ENCODE results near the gene DNAH14. TPM values are rescaled to one million over a fixed set of nuclear protein-coding genes. Genes with fewer than 3 reads are reported as not detected.

The DNAH14 gene
- total and polyA plus RNA-seq, 2 experiments from 2014 or later: 14.7 to 46.1 TPM

DNA sequence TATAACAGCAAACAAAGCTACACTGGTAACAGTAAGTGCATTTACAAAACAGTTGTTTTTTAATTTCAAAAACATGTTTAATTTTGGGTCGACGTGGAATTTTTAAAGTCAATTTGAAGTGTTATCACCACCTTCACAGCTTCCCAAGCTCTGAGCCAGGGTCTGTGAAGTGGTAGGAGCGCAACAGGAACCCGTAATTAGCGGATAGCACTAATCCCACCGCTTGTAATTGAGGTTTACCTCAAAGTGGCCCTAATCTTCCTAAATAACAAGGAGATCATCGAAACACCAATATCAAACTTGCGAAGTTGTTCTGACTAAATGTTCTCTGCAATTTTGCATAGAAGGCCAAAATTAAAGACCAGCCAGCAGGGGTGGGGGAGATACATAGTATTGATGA, 479.6 kb downstream of the DNAH14 start:
- Histone ChIP-seq H3K4me3 (no peak overlapping the region), H3K9me3 (ENCODE audit: low read depth) (no peaks in the 10 kb centered on the region), H3K27me3 (no peaks in the 10 kb centered on the region), H4K20me1 (ENCODE audit: insufficient read depth, poor library complexity, severe bottlenecking) (no peaks in the 10 kb centered on the region), H3K27ac (no peak overlapping the region), H2AFZ (no peak overlapping the region), H3K79me2 (peaks cover 35% of the 10 kb centered on the region), H3K4me1 (ENCODE audit: insufficient read depth) (no peaks in the 10 kb centered on the region), H3K4me2 (no peak overlapping the region), H3K9me2 (replicated peaks; ENCODE audit: insufficient read depth) (no peaks in the 10 kb centered on the region), H3K36me3 (replicated peaks; ENCODE audit: insufficient read depth, low read depth) (no peaks in the 10 kb centered on the region)
- 61% methylated on average over 8 of the region's 8 CpGs for WGBS (ENCODE audit: low lambda C conversion rate, missing lambda C conversion rate)
- no peak for TF ChIP-seq EZH2phosphoT487 (IDR thresholded peaks at IDR 0.05; ENCODE audit: low read depth, severe bottlenecking, unreplicated experiment)
- no peak for TF ChIP-seq EZH2 (IDR thresholded peaks at IDR 0.05; ENCODE audit: borderline replicate concordance)
- TF ChIP-seq, protein P1, sequence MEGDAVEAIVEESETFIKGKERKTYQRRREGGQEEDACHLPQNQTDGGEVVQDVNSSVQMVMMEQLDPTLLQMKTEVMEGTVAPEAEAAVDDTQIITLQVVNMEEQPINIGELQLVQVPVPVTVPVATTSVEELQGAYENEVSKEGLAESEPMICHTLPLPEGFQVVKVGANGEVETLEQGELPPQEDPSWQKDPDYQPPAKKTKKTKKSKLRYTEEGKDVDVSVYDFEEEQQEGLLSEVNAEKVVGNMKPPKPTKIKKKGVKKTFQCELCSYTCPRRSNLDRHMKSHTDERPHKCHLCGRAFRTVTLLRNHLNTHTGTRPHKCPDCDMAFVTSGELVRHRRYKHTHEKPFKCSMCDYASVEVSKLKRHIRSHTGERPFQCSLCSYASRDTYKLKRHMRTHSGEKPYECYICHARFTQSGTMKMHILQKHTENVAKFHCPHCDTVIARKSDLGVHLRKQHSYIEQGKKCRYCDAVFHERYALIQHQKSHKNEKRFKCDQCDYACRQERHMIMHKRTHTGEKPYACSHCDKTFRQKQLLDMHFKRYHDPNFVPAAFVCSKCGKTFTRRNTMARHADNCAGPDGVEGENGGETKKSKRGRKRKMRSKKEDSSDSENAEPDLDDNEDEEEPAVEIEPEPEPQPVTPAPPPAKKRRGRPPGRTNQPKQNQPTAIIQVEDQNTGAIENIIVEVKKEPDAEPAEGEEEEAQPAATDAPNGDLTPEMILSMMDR (IDR thresholded peaks at IDR 0.05; ENCODE audit: poor library complexity): no peak
- no peak for DNase-seq (ENCODE audit: low spot score)

DNA sequence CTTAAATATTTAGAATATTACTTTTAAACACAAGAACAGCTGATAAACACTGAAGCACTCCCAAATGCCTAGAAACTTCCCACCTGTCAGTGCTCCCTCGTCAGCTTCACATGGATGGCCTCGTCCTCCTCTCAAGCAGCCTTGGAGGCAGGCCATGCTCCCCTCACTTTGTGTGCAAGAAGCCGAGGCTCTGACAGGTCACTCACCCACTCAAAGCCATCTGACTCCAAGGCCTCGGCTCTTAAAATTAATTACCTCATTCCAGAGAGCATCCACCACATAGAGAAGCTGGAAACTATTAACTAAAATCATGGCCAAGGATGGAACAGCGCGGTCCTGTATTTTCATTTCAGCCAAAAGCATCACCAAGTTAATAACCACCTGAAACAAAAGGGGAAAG, 480.6 kb downstream of the DNAH14 start:
- H3K79me2 ChIP-seq: peaks cover 44% of the 10 kb centered on the region
- H3K27ac ChIP-seq: no peak overlapping the region
- H2AFZ ChIP-seq: no peak overlapping the region
- no peaks in the 10 kb centered on the region for H3K9me2 ChIP-seq (replicated peaks; ENCODE audit: insufficient read depth)
- H3K9me3 ChIP-seq (ENCODE audit: low read depth): no peaks in the 10 kb centered on the region
- DNase-seq (ENCODE audit: low spot score): no peak
- H3K4me1 ChIP-seq (ENCODE audit: insufficient read depth): no peaks in the 10 kb centered on the region
- H3K4me2 ChIP-seq: no peak overlapping the region
- no peak for TF ChIP-seq EZH2 (IDR thresholded peaks at IDR 0.05; ENCODE audit: borderline replicate concordance)
- TF ChIP-seq, protein P1 (IDR thresholded peaks at IDR 0.05; ENCODE audit: poor library complexity): no peak
- TF ChIP-seq EZH2phosphoT487 (IDR thresholded peaks at IDR 0.05; ENCODE audit: low read depth, severe bottlenecking, unreplicated experiment): no peak
- H3K27me3 ChIP-seq: no peaks in the 10 kb centered on the region
- 77% methylated on average over 6 of the region's 6 CpGs for WGBS (ENCODE audit: low lambda C conversion rate, missing lambda C conversion rate)
- H3K4me3 ChIP-seq: no peak overlapping the region
- no peaks in the 10 kb centered on the region for H4K20me1 ChIP-seq (ENCODE audit: insufficient read depth, poor library complexity, severe bottlenecking)
- H3K36me3 ChIP-seq (replicated peaks; ENCODE audit: insufficient read depth, low read depth): no peaks in the 10 kb centered on the region

DNA sequence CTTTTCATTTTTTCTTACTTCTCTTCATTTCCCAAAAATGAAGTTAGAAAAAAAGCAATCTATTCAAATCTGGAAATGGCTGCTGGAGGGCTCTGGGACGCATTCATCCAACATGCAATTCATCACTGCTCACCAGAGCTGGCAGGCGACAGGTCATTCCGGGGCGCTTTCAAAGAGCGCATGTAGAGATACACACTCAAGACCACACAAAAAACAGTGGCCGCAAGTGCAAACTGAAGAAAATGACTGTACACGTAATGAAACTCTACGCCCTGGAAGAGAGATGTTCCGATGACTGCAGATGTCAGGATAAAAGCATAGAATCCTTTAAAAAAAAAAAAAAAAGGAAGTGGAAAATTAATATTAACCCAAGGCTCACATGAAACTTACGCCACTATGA, 482.8 kb downstream of the DNAH14 start:
- WGBS (ENCODE audit: low lambda C conversion rate, missing lambda C conversion rate): 75% methylated on average over 10 of the region's 10 CpGs
- H3K27me3 ChIP-seq: no peaks in the 10 kb centered on the region
- no peak overlapping the region for H2AFZ ChIP-seq
- H3K9me2 ChIP-seq (replicated peaks; ENCODE audit: insufficient read depth): no peaks in the 10 kb centered on the region
- no peak overlapping the region for H3K27ac ChIP-seq
- H3K4me1 ChIP-seq (ENCODE audit: insufficient read depth): no peaks in the 10 kb centered on the region
- DNase-seq (ENCODE audit: low spot score): no peak
- no peaks in the 10 kb centered on the region for H3K9me3 ChIP-seq (ENCODE audit: low read depth)
- H3K36me3 ChIP-seq (replicated peaks; ENCODE audit: insufficient read depth, low read depth): no peaks in the 10 kb centered on the region
- no peaks in the 10 kb centered on the region for H4K20me1 ChIP-seq (ENCODE audit: insufficient read depth, poor library complexity, severe bottlenecking)
- TF ChIP-seq EZH2phosphoT487 (IDR thresholded peaks at IDR 0.05; ENCODE audit: low read depth, severe bottlenecking, unreplicated experiment) (no peak), EZH2 (IDR thresholded peaks at IDR 0.05; ENCODE audit: borderline replicate concordance) (no peak)
- TF ChIP-seq, protein P1 (IDR thresholded peaks at IDR 0.05; ENCODE audit: poor library complexity): no peak
- H3K79me2 ChIP-seq: peaks cover 59% of the 10 kb centered on the region
- no peak overlapping the region for H3K4me2 ChIP-seq
- H3K4me3 ChIP-seq: no peak overlapping the region
